H9 (cell line): Measurements from ENCODE around the gene GADD45GIP1. TPM values are rescaled to one million over a fixed set of nuclear protein-coding genes. Genes with fewer than 3 reads are reported as not detected.

Experiments
- DNase-seq: peaks from one replicate; pipeline ENCODE4 v3.0.0-alpha.2; 2017
- H2AFZ ChIP-seq: one replicate; pipeline ENCODE4 v1.6.1; 2013; ENCODE audit warnings: mild to moderate bottlenecking, low read length, control low read depth, moderate library complexity
- H2AK5ac ChIP-seq: 2 replicates; pipeline ENCODE4 v1.6.1; 2013; ENCODE audit warnings: low read length, control low read depth, mixed read lengths; ENCODE audit not compliant: insufficient read length
- H2BK120ac ChIP-seq: one replicate; pipeline ENCODE4 v1.6.1; 2013; ENCODE audit warnings: low read depth, mild to moderate bottlenecking, low read length, control low read depth, inconsistent platforms; ENCODE audit not compliant: poor library complexity, severe bottlenecking
- H2BK12ac ChIP-seq: 2 replicates; pipeline ENCODE4 v1.6.1; 2013; ENCODE audit warnings: low read length, control low read depth, mixed read lengths, low read depth; ENCODE audit not compliant: insufficient read length
- H2BK15ac ChIP-seq: 2 replicates; pipeline ENCODE4 v1.6.1; 2013; ENCODE audit warnings: low read depth, low read length, control low read depth
- H2BK20ac ChIP-seq: one replicate; pipeline ENCODE4 v1.6.1; 2013; ENCODE audit warnings: low read depth, mild to moderate bottlenecking, low read length, control low read depth, inconsistent platforms; ENCODE audit not compliant: poor library complexity, severe bottlenecking
- H2BK5ac ChIP-seq: 2 replicates; pipeline ENCODE4 v1.6.1; 2013; ENCODE audit warnings: low read length, control low read depth, mixed read lengths; ENCODE audit not compliant: insufficient read length
- H3K14ac ChIP-seq: 2 replicates; pipeline ENCODE4 v1.6.1; 2013; ENCODE audit warnings: low read length, control low read depth; ENCODE audit not compliant: insufficient read depth
- H3K18ac ChIP-seq: 2 replicates; pipeline ENCODE4 v1.6.1; 2013; ENCODE audit warnings: low read depth, mild to moderate bottlenecking, mixed read lengths, low read length, control low read depth; ENCODE audit not compliant: insufficient read length
- H3K23ac ChIP-seq: 2 replicates; pipeline ENCODE4 v1.6.1; 2013; ENCODE audit warnings: low read length, control low read depth, mixed read lengths, low read depth; ENCODE audit not compliant: insufficient read length
- H3K23me2 ChIP-seq: 2 replicates; pipeline ENCODE4 v1.6.1; 2013; ENCODE audit warnings: low read depth, mild to moderate bottlenecking, mixed read lengths, low read length, control low read depth; ENCODE audit not compliant: insufficient read length, poor library complexity, severe bottlenecking
- H3K27ac ChIP-seq: 2 replicates; pipeline ENCODE4 v1.5.1; 2013; ENCODE audit warnings: low read length, control low read depth, mixed read lengths, low read depth; ENCODE audit not compliant: insufficient read length
- H3K27me3 ChIP-seq: 2 replicates; pipeline ENCODE4 v1.6.1; 2013; ENCODE audit warnings: low read length, control low read depth, inconsistent platforms; ENCODE audit not compliant: insufficient read depth
- H3K4ac ChIP-seq: 2 replicates; pipeline ENCODE4 v1.6.1; 2013; ENCODE audit warnings: low read depth, mild to moderate bottlenecking, control low read depth, inconsistent platforms, low read length, moderate library complexity
- H3K4me1 ChIP-seq: 2 replicates; pipeline ENCODE4 v1.6.1; 2013; ENCODE audit warnings: low read length, control low read depth, inconsistent platforms; ENCODE audit not compliant: insufficient read depth
- H3K4me2 ChIP-seq: 2 replicates; pipeline ENCODE4 v1.6.1; 2013; ENCODE audit warnings: low read length, control low read depth, mixed read lengths; ENCODE audit not compliant: insufficient read length, insufficient read depth
- H3K56ac ChIP-seq: 2 replicates; pipeline ENCODE4 v1.6.1; 2013; ENCODE audit warnings: low read depth, mild to moderate bottlenecking, mixed read lengths, low read length, control low read depth; ENCODE audit not compliant: insufficient read length
- H3K79me1 ChIP-seq: 2 replicates; pipeline ENCODE4 v1.6.1; 2013; ENCODE audit warnings: low read depth, mild to moderate bottlenecking, moderate library complexity, low read length, control low read depth, inconsistent platforms; ENCODE audit not compliant: insufficient read depth, poor library complexity, severe bottlenecking
- H3K79me2 ChIP-seq: 2 replicates; pipeline ENCODE4 v1.6.1; 2013; ENCODE audit warnings: low read length, control low read depth, inconsistent platforms; ENCODE audit not compliant: insufficient read depth
- H3K9ac ChIP-seq: 2 replicates; pipeline ENCODE4 v1.6.1; 2013; ENCODE audit warnings: low read length, control low read depth, mixed read lengths; ENCODE audit not compliant: insufficient read length; ENCODE audit errors: extremely low read depth
- H3K9me3 ChIP-seq: one replicate; pipeline ENCODE4 v1.6.1; 2013; ENCODE audit warnings: low read depth, low read length, inconsistent platforms; ENCODE audit not compliant: control insufficient read depth
- H3T11ph ChIP-seq: one replicate; pipeline ENCODE4 v1.6.1; 2013; ENCODE audit warnings: mild to moderate bottlenecking, low read length, control low read depth, inconsistent platforms
- H4K20me1 ChIP-seq: one replicate; pipeline ENCODE4 v1.6.1; 2013; ENCODE audit not compliant: control insufficient read depth, insufficient read length, insufficient read depth
- H4K5ac ChIP-seq: 2 replicates; pipeline ENCODE4 v1.6.1; 2013; ENCODE audit warnings: low read depth, mild to moderate bottlenecking, mixed read lengths, low read length, control low read depth; ENCODE audit not compliant: insufficient read length
- H4K8ac ChIP-seq: replicated peaks from 2 replicates; pipeline ENCODE4 v1.6.1; 2013; ENCODE audit warnings: low read length, control low read depth, mixed read lengths, low read depth; ENCODE audit not compliant: insufficient read length
- H4K91ac ChIP-seq: 2 replicates; pipeline ENCODE4 v1.6.1; 2013; ENCODE audit warnings: low read depth, mild to moderate bottlenecking, moderate library complexity, mixed read lengths, low read length, control low read depth; ENCODE audit not compliant: insufficient read length
- H3K27ac Mint-ChIP-seq, 3 experiments: 2 replicates in 2 of 3; 3 replicates in 1 of 3; pipeline ENCODE4 v1.8.0; 2020 to 2021; ENCODE audit warnings: mixed read lengths in 3 of 3, mild to moderate bottlenecking in 1 of 3, moderate library complexity in 1 of 3
- H3K27me3 Mint-ChIP-seq: 2 replicates; pipeline ENCODE4 v1.8.0; 2021; ENCODE audit warnings: low read depth, mild to moderate bottlenecking, moderate library complexity, mixed read lengths
- H3K36me3 Mint-ChIP-seq, 3 experiments: 2 replicates in 2 of 3; 3 replicates in 1 of 3; pipeline ENCODE4 v1.8.0; 2020 to 2021; ENCODE audit warnings: low read depth in 3 of 3, mixed read lengths in 3 of 3; ENCODE audit not compliant: insufficient read depth in 1 of 3
- H3K4me1 Mint-ChIP-seq, 2 experiments: 2 replicates each; pipeline ENCODE4 v1.8.0; 2020; ENCODE audit warnings: mixed read lengths in 2 of 2
- H3K4me3 Mint-ChIP-seq, 2 experiments: 2 replicates in 1 of 2; 3 replicates in 1 of 2; pipeline ENCODE4 v1.8.0; 2020 to 2021; ENCODE audit warnings: mild to moderate bottlenecking in 2 of 2, mixed read lengths in 2 of 2, moderate library complexity in 1 of 2
- H3K9me3 Mint-ChIP-seq, 2 experiments: 2 replicates in 1 of 2; 3 replicates in 1 of 2; pipeline ENCODE4 v1.8.0; 2020; ENCODE audit warnings: mild to moderate bottlenecking in 2 of 2, mixed read lengths in 2 of 2, moderate library complexity in 1 of 2
- CTCF ChIP-seq: fragments of 200-600 bp; sonication (generic); conservative IDR thresholded peaks from 3 replicates; pipeline ENCODE4 v1.8.0; 2021; ENCODE audit warnings: antibody characterized with exemption, mild to moderate bottlenecking
- WGBS: extraction: QIAGEN DNeasy Blood & Tissue Kit; methylation state at CpG from one replicate; pipeline ENCODE4 v1.1.7; 2013; ENCODE audit warnings: missing lambda C conversion rate, low lambda C conversion rate, mixed read lengths; ENCODE audit not compliant: insufficient read length; ENCODE audit errors: extremely low coverage; 5-methylcytosine and 5-hydroxymethylcytosine counted together
- total RNA-seq: library from RNA; stranded (reverse); gene quantifications from 2 replicates; pipeline ENCODE4 v1.2.1, GENCODE V29; 2021

The GADD45GIP1 gene
- total RNA-seq, 1 experiment from 2014 or later: 44.5 TPM

- no peaks in the 10 kb centered on the region for H3K27me3 ChIP-seq
- no peak overlapping the region for H3K18ac ChIP-seq
- no peak overlapping the region for H3K4ac ChIP-seq
- Mint-ChIP-seq H3K4me3 (no peak overlapping the region), H3K27ac (no peak overlapping the region), H3K4me1 (no peaks in the 10 kb centered on the region), H3K36me3 (peaks cover 57 to 71% (median 66%) of the 10 kb centered on the region in 3 experiments; a peak in 6 of 7 replicates), H3K27me3 (no peaks in the 10 kb centered on the region; the same call in 1 of the 2 replicates), H3K9me3 (no peaks in the 10 kb centered on the region)
- H4K8ac ChIP-seq: no peak overlapping the region
- no peaks in the 10 kb centered on the region for H3K9me3 ChIP-seq
- no peak for TF ChIP-seq CTCF
- H3K23ac ChIP-seq: no peak overlapping the region
- DNase-seq: no peak
- no peak overlapping the region for H3K4me2 ChIP-seq
- no peak overlapping the region for H2BK5ac ChIP-seq
- H3T11ph ChIP-seq: no peak overlapping the region
- H2BK20ac ChIP-seq: no peak overlapping the region
- no peak overlapping the region for H2BK120ac ChIP-seq
- H2BK12ac ChIP-seq: no peak overlapping the region
- H3K79me2 ChIP-seq: no peaks in the 10 kb centered on the region
- no peak overlapping the region for H3K9ac ChIP-seq
- H3K4me1 ChIP-seq: no peaks in the 10 kb centered on the region
- WGBS: no CpG with 5 or more reads among the region's 29 CpGs
- no peak overlapping the region for H4K5ac ChIP-seq
- H3K56ac ChIP-seq: no peak overlapping the region
- no peak overlapping the region for H2BK15ac ChIP-seq
- H3K14ac ChIP-seq: no peak overlapping the region
- no peak overlapping the region for H4K91ac ChIP-seq
- H3K79me1 ChIP-seq: no peaks in the 10 kb centered on the region
- H3K27ac ChIP-seq: no peak overlapping the region
- H2AFZ ChIP-seq: no peak overlapping the region
- no peaks in the 10 kb centered on the region for H3K23me2 ChIP-seq
- H2AK5ac ChIP-seq: no peak overlapping the region
- peaks cover 5% of the 10 kb centered on the region for H4K20me1 ChIP-seq
Observed at GRCh38 chr19:12924621-12925310, 32.3 kb downstream of the GADD45GIP1 start.
